Right lobe of liver (tissue), 6 donors: ENCODE results near the gene PTGER2. TPM values are rescaled to one million over a fixed set of nuclear protein-coding genes. Genes with fewer than 3 reads are reported as not detected.

Experiments used
- ATAC-seq, 4 donors: fragments of 200-7000 bp; cut with Tn5 transposase; one replicate each; pipeline ENCODE4 v1.9.1; 2020; ENCODE audit warnings: mild to moderate bottlenecking in 4 of 4, moderate library complexity in 4 of 4
- DNase-seq, 3 donors: peaks; one replicate each; pipeline ENCODE4 v3.0.0-alpha.2; 2020
- H3K27ac ChIP-seq, 3 donors: fragments of 200-600 bp; one replicate each; pipeline ENCODE4 v1.8.0; 2022
- H3K27me3 ChIP-seq, 2 donors: fragments of 200-600 bp; one replicate each; pipeline ENCODE4 v1.8.0; 2022
- H3K36me3 ChIP-seq, 4 donors: fragments of 200-600 bp; sonication (generic) in 1 of 4; one replicate each; pipeline versions ENCODE4 v1.5.1 to v1.8.0; 2017 to 2022; ENCODE audit warnings: control low read depth in 1 of 4
- H3K4me1 ChIP-seq, 4 donors: fragments of 200-600 bp; sonication (generic) in 1 of 4; one replicate each; pipeline versions ENCODE4 v1.5.1 to v1.8.0; 2017 to 2022; ENCODE audit warnings: control low read depth in 1 of 4
- H3K4me3 ChIP-seq, 3 donors: fragments of 200-600 bp; one replicate each; pipeline ENCODE4 v1.8.0; 2022
- H3K9me3 ChIP-seq, 4 donors: fragments of 200-600 bp; sonication (generic) in 1 of 4; one replicate each; pipeline versions ENCODE4 v1.5.1 to v1.8.0; 2017 to 2022; ENCODE audit warnings: control low read depth in 1 of 4
- CTCF ChIP-seq, 4 donors: fragments of 200-600 bp in 3 of 4; fragments of 450-650 bp in 1 of 4; IDR thresholded peaks; one replicate each; pipeline versions ENCODE4 v1.5.1 to v1.8.0; 2016 to 2022; ENCODE audit warnings: antibody characterized with exemption in 4 of 4, mild to moderate bottlenecking in 2 of 4
- POLR2A ChIP-seq: fragments of 450-650 bp; IDR thresholded peaks from one replicate; pipeline ENCODE4 v1.6.1; 2017; ENCODE audit warnings: antibody characterized with exemption, mild to moderate bottlenecking
- WGBS: methylation state at CpG from one replicate; pipeline ENCODE4 v1.1.6; 2018; ENCODE audit warnings: low coverage, low lambda C conversion rate; ENCODE audit not compliant: insufficient coverage; ENCODE audit errors: missing lambda C conversion rate; 5-methylcytosine and 5-hydroxymethylcytosine counted together
- intact Hi-C, 2 donors: fragments of 100-400 bp; cut with DNase I; formaldehyde crosslinking; loops; one replicate each; pipeline versions ENCODE4 v1.11.2 to v1.14.1; 2022
- total RNA-seq, 6 experiments: library from RNA; depleted of rRNA in 2 of 6; stranded (reverse); fragments of >200 nt in 2 of 6; fragmentation: NEBNext Ultra II Directional in 3 of 6; extraction: Animal tissue kit (Norgen Biotek cat#: 25700) in 3 of 6; gene quantifications; one replicate each; pipeline versions ENCODE4 v1.1.0 to v1.2.4, GENCODE V29; 2016 to 2023
- donor health status: DM: no; HTN: yes; CAD: no.
- donor health status: DM: no; HTN: no; CAD: no.
- donor health status: DM: no; HTN: no; CAD: no.
- donor health status: DM: no; HTN: yes; CAD: no.
- donor health status: DM: no; HTN: yes; CAD: no.

Gene PTGER2
- total RNA-seq, 6 experiments from 2014 or later: 0.24 to 1.9 (median 0.51) TPM

GRCh38 chr14:52307376-52307775 is 6.7 kb upstream of the PTGER2 start:
- no peaks in the 10 kb centered on the region for H3K36me3 ChIP-seq
- DNase-seq: no peak
- H3K9me3 ChIP-seq: no peaks in the 10 kb centered on the region
- no peak for ATAC-seq
- H3K27ac ChIP-seq: no peak overlapping the region
- intact Hi-C loops: no loop called here
- 57% methylated on average over 4 of the region's 4 CpGs for WGBS
- no peak overlapping the region for H3K4me3 ChIP-seq
- no peaks in the 10 kb centered on the region for H3K4me1 ChIP-seq
- TF ChIP-seq CTCF (IDR thresholded peaks at IDR 0.05) (no peak), POLR2A (no peak)
- H3K27me3 ChIP-seq: no peaks in the 10 kb centered on the region

- intact Hi-C loops: no loop called here
- H3K27ac ChIP-seq: no peak overlapping the region
- no peak for DNase-seq
- H3K4me1 ChIP-seq: no peaks in the 10 kb centered on the region
- H3K36me3 ChIP-seq: no peaks in the 10 kb centered on the region
- 70% methylated on average over 2 of the region's 2 CpGs for WGBS
- TF ChIP-seq CTCF (IDR thresholded peaks at IDR 0.05) (no peak), POLR2A (no peak)
- H3K9me3 ChIP-seq: no peaks in the 10 kb centered on the region
- no peaks in the 10 kb centered on the region for H3K27me3 ChIP-seq
- H3K4me3 ChIP-seq: no peak overlapping the region
- peak in 2 of 4 donors; percentile 17 to 27 for ATAC-seq
Observed at GRCh38 chr14:52307905-52308304, 6.2 kb upstream of the PTGER2 start.

GRCh38 chr14:52310541-52310940 is 3.6 kb upstream of the PTGER2 start:
- no peak for ATAC-seq
- intact Hi-C loops: no loop called here
- WGBS: 36% methylated on average over 3 of the region's 3 CpGs

GRCh38 chr14:52312931-52313355 is 1.2 kb upstream of the PTGER2 start:
- H3K27ac ChIP-seq: no peak overlapping the region
- no peak overlapping the region for H3K4me3 ChIP-seq
- intact Hi-C loops: no loop called here
- H3K27me3 ChIP-seq: peaks cover 0 to 13% of the 10 kb centered on the region in 2 donors
- H3K9me3 ChIP-seq: no peaks in the 10 kb centered on the region
- ATAC-seq (peak in 1 of 4 donors; percentile 11), DNase-seq (no peak)
- WGBS: 73% methylated on average over 5 of the region's 5 CpGs
- H3K4me1 ChIP-seq: peaks cover 0 to 15% (median 0%) of the 10 kb centered on the region in 4 donors
- H3K36me3 ChIP-seq: no peaks in the 10 kb centered on the region
- TF ChIP-seq POLR2A (no peak), CTCF (IDR thresholded peaks at IDR 0.05) (no peak)

More at GRCh38 chr14:52310541-52310940, 3.6 kb upstream of the PTGER2 start:
- Histone ChIP-seq H3K4me3 (no peak overlapping the region), H3K27me3 (peaks cover 0 to 13% of the 10 kb centered on the region in 2 donors), H3K27ac (no peak overlapping the region), H3K4me1 (peaks cover 0 to 15% (median 0%) of the 10 kb centered on the region in 4 donors), H3K36me3 (no peaks in the 10 kb centered on the region), H3K9me3 (no peaks in the 10 kb centered on the region)
- no peak for DNase-seq
- no peak for TF ChIP-seq POLR2A
- TF ChIP-seq CTCF (IDR thresholded peaks at IDR 0.05): no peak

- H3K27me3 ChIP-seq: peaks cover 0 to 13% of the 10 kb centered on the region in 2 donors
- TF ChIP-seq POLR2A (no peak), CTCF (IDR thresholded peaks at IDR 0.05) (no peak)
- DNase-seq (no peak), ATAC-seq (no peak)
- H3K9me3 ChIP-seq: no peaks in the 10 kb centered on the region
- H3K36me3 ChIP-seq: no peaks in the 10 kb centered on the region
- peak overlapping the region; percentile 38 to 52 (median 45) for H3K4me3 ChIP-seq
- 25% methylated on average over 10 of the region's 10 CpGs for WGBS
- H3K27ac ChIP-seq: peak overlapping the region in 1 of 3 donors; percentile 28
- intact Hi-C loops: no loop called here
- H3K4me1 ChIP-seq: peaks cover 0 to 15% (median 0%) of the 10 kb centered on the region in 4 donors
Observed at GRCh38 chr14:52313462-52313861, 650 bp upstream of the PTGER2 start.
